ENCODE measurements around the gene ASAP2.

ASAP2 gene

GRCh38 chr2:9334761-9335160, 128.1 kb downstream of the ASAP2 start:
- DNase-seq (ENCODE audit: insufficient read length, low spot score) (no peak), FAIRE-seq (no peak)
- TF ChIP-seq POLR2AphosphoS5 (IDR thresholded peaks at IDR 0.05; ENCODE audit: low read depth, low read length) (no peak), POU2F2 (IDR thresholded peaks at IDR 0.05; ENCODE audit: low read depth, low read length) (no peak), POLR2A (IDR thresholded peaks at IDR 0.05; ENCODE audit: low read depth, low read length) (no peak), TAF1 (IDR thresholded peaks at IDR 0.05; ENCODE audit: low read depth, low read length) (no peak), SPI1 (IDR thresholded peaks at IDR 0.05; ENCODE audit: low read depth, low read length) (no peak), PAX5 (IDR thresholded peaks at IDR 0.05; ENCODE audit: insufficient read depth, low read length, severe bottlenecking) (no peak)

- TF ChIP-seq POLR2AphosphoS5 (IDR thresholded peaks at IDR 0.05; ENCODE audit: low read depth, low read length) = no peak
- no peak for TF ChIP-seq TAF1 (IDR thresholded peaks at IDR 0.05; ENCODE audit: low read depth, low read length)
- TF ChIP-seq PAX5 (IDR thresholded peaks at IDR 0.05; ENCODE audit: insufficient read depth, low read length, severe bottlenecking) = no peak
- no peak for TF ChIP-seq POLR2A (IDR thresholded peaks at IDR 0.05; ENCODE audit: low read depth, low read length)
- no peak for TF ChIP-seq POU2F2 (IDR thresholded peaks at IDR 0.05; ENCODE audit: low read depth, low read length)
- no peak for TF ChIP-seq SPI1 (IDR thresholded peaks at IDR 0.05; ENCODE audit: low read depth, low read length)
- no peak for FAIRE-seq
These were observed 128.8 kb downstream of the ASAP2 start for GRCh38 chr2:9335322-9335832.

GRCh38 chr2:9336241-9336575, 129.6 kb downstream of the ASAP2 start:
- peak; percentile 43 for DNase-seq (ENCODE audit: insufficient read length, low spot score)
- no peak for FAIRE-seq
- 0 out of 2 replicates have a peak, but pooled peaks have one; percentile 15 for TF ChIP-seq SPI1 (IDR thresholded peaks at IDR 0.05; ENCODE audit: low read depth, low read length)
- no peak for TF ChIP-seq POLR2A (IDR thresholded peaks at IDR 0.05; ENCODE audit: low read depth, low read length)

More at GRCh38 chr2:9335322-9335832, 128.8 kb downstream of the ASAP2 start:
- no peak for DNase-seq (ENCODE audit: insufficient read length, low spot score)

- DNase-seq (ENCODE audit: insufficient read length, low spot score) = no peak
- TF ChIP-seq POLR2AphosphoS5 (IDR thresholded peaks at IDR 0.05; ENCODE audit: low read depth, low read length) (no peak), TAF1 (IDR thresholded peaks at IDR 0.05; ENCODE audit: low read depth, low read length) (no peak), POU2F2 (IDR thresholded peaks at IDR 0.05; ENCODE audit: low read depth, low read length) (no peak), SPI1 (IDR thresholded peaks at IDR 0.05; ENCODE audit: low read depth, low read length) (no peak), POLR2A (IDR thresholded peaks at IDR 0.05; ENCODE audit: low read depth, low read length) (no peak), PAX5 (IDR thresholded peaks at IDR 0.05; ENCODE audit: insufficient read depth, low read length, severe bottlenecking) (no peak)
- FAIRE-seq = no peak
These were observed 130.1 kb downstream of the ASAP2 start for GRCh38 chr2:9336576-9337314.

- DNase-seq (ENCODE audit: insufficient read length, low spot score) = no peak
- no peak for FAIRE-seq
- TF ChIP-seq POU2F2 (IDR thresholded peaks at IDR 0.05; ENCODE audit: low read depth, low read length) = no peak
- TF ChIP-seq TAF1 (IDR thresholded peaks at IDR 0.05; ENCODE audit: low read depth, low read length) = no peak
- no peak for TF ChIP-seq SPI1 (IDR thresholded peaks at IDR 0.05; ENCODE audit: low read depth, low read length)
- no peak for TF ChIP-seq PAX5 (IDR thresholded peaks at IDR 0.05; ENCODE audit: insufficient read depth, low read length, severe bottlenecking)
- no peak for TF ChIP-seq POLR2AphosphoS5 (IDR thresholded peaks at IDR 0.05; ENCODE audit: low read depth, low read length)
- TF ChIP-seq POLR2A (IDR thresholded peaks at IDR 0.05; ENCODE audit: low read depth, low read length) = no peak
These were observed 131.3 kb downstream of the ASAP2 start for GRCh38 chr2:9337901-9338300.

- DNase-seq (ENCODE audit: insufficient read length, low spot score) = no peak
- TF ChIP-seq POU2F2 (IDR thresholded peaks at IDR 0.05; ENCODE audit: low read depth, low read length) (no peak), PAX5 (IDR thresholded peaks at IDR 0.05; ENCODE audit: insufficient read depth, low read length, severe bottlenecking) (no peak), POLR2AphosphoS5 (IDR thresholded peaks at IDR 0.05; ENCODE audit: low read depth, low read length) (no peak), TAF1 (IDR thresholded peaks at IDR 0.05; ENCODE audit: low read depth, low read length) (no peak), SPI1 (IDR thresholded peaks at IDR 0.05; ENCODE audit: low read depth, low read length) (no peak), POLR2A (IDR thresholded peaks at IDR 0.05; ENCODE audit: low read depth, low read length) (no peak)
- FAIRE-seq = no peak
These were observed 134.8 kb downstream of the ASAP2 start for GRCh38 chr2:9341337-9341887.

- DNase-seq (ENCODE audit: insufficient read length, low spot score) = no peak
- FAIRE-seq = no peak
- no peak for TF ChIP-seq POU2F2 (IDR thresholded peaks at IDR 0.05; ENCODE audit: low read depth, low read length)
- TF ChIP-seq PAX5 (IDR thresholded peaks at IDR 0.05; ENCODE audit: insufficient read depth, low read length, severe bottlenecking) = no peak
- TF ChIP-seq TAF1 (IDR thresholded peaks at IDR 0.05; ENCODE audit: low read depth, low read length) = no peak
- TF ChIP-seq POLR2A (IDR thresholded peaks at IDR 0.05; ENCODE audit: low read depth, low read length) = no peak
- TF ChIP-seq SPI1 (IDR thresholded peaks at IDR 0.05; ENCODE audit: low read depth, low read length) = no peak
- TF ChIP-seq POLR2AphosphoS5 (IDR thresholded peaks at IDR 0.05; ENCODE audit: low read depth, low read length) = no peak
These were observed 136.0 kb downstream of the ASAP2 start for GRCh38 chr2:9342659-9343058.

GRCh38 chr2:9343524-9343923, 136.9 kb downstream of the ASAP2 start:
- TF ChIP-seq PAX5 (IDR thresholded peaks at IDR 0.05; ENCODE audit: insufficient read depth, low read length, severe bottlenecking) = no peak
- no peak for TF ChIP-seq SPI1 (IDR thresholded peaks at IDR 0.05; ENCODE audit: low read depth, low read length)
- no peak for TF ChIP-seq TAF1 (IDR thresholded peaks at IDR 0.05; ENCODE audit: low read depth, low read length)
- no peak for TF ChIP-seq POU2F2 (IDR thresholded peaks at IDR 0.05; ENCODE audit: low read depth, low read length)
- no peak for TF ChIP-seq POLR2A (IDR thresholded peaks at IDR 0.05; ENCODE audit: low read depth, low read length)
- TF ChIP-seq POLR2AphosphoS5 (IDR thresholded peaks at IDR 0.05; ENCODE audit: low read depth, low read length) = no peak
- FAIRE-seq = no peak
- DNase-seq (ENCODE audit: insufficient read length, low spot score) = no peak

- DNase-seq (ENCODE audit: insufficient read length, low spot score) = no peak
- no peak for FAIRE-seq
- TF ChIP-seq POLR2A (IDR thresholded peaks at IDR 0.05; ENCODE audit: low read depth, low read length) (no peak), TAF1 (IDR thresholded peaks at IDR 0.05; ENCODE audit: low read depth, low read length) (no peak), POU2F2 (IDR thresholded peaks at IDR 0.05; ENCODE audit: low read depth, low read length) (no peak), SPI1 (IDR thresholded peaks at IDR 0.05; ENCODE audit: low read depth, low read length) (no peak), PAX5 (IDR thresholded peaks at IDR 0.05; ENCODE audit: insufficient read depth, low read length, severe bottlenecking) (no peak), POLR2AphosphoS5 (IDR thresholded peaks at IDR 0.05; ENCODE audit: low read depth, low read length) (no peak)
These were observed 137.8 kb downstream of the ASAP2 start for GRCh38 chr2:9344434-9344833.
